Hematopoietic multipotent progenitor cell treated with erythropoietin and hydrocortisone succinate and interleukin-3 and kit ligand, for 8 days (in vitro differentiated cells): ENCODE results near the gene MLST8.
"Not testable (repeated sequence)": the region's sequence is repeated elsewhere in the genome, so short reads cannot be mapped to it uniquely, and the experiment has no call there.

Experiments used
- DNase-seq: peaks from one replicate; pipeline ENCODE4 v3.0.0-alpha.2; 2015

MLST8 gene

DNA sequence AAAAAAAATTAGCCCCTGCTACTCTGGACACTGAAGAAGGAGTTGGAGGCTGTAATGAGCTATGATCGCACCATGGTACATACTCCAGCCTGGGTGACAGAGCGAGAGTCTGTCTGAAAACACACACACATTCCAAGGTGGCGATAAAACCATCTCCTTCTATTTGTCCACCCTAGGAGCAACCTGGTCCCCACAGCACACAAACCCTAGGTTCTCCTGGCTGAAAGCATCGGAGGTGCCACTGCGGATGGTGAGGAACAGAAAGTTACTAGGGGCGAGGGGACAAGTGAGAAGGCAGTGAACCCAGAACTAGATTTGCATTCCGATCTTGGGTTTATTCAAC lies 47.5 kb downstream of the MLST8 start:
- DNase-seq, result no peak

GRCh38 chr16:2253293-2253692 lies 48.0 kb downstream of the MLST8 start:
- no peak for DNase-seq

DNA sequence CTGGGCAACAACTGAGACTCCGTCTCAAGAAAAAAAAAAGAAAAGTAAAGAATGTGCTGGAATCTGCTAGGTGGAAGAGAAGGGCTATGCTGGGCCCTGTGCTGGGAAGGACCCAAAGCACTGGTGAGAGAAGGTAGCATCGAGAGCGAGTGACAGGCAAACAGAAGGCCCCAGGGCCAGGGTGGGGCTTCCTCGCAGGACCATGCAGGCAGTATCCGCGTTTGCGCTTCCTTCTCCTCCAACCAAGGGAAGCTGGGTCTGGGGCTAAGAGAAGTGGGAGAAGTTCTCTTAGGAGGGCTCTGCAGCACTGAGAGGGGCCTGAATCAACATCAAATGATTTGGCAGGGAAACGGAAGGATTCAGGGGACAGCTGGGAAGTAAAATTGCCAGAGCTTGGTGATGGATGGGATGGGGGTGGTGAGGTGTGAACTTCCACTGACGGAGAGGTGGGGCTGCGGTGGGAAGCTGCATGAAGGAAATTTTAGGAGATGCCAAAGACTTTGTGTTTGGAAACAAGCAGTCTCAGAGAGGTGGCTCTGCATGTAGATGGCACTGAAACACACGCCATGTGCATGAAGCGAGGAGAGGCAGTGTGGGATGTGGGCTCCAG lies 51.4 kb downstream of the MLST8 start:
- DNase-seq, result no peak

DNA sequence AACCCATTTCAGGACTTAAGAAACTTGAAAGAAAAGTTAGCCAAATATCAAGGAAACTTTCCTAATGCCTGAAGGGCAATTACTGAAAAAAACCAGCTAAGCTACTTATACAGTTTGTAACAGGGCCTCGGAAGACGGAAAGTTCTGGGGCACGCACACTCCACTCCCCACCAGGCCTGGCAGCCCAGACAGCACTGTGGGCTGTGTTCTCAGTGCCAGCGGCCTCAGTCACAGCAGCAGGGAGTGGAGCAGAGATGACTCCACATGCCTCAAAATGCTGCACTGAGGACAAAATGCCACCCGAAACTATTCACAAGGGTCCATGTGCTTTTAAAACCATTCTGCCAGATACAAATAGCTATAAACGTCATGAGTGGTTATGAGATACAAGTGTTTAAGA lies 52.5 kb downstream of the MLST8 start:
- no peak for DNase-seq

GRCh38 chr16:2258530-2258929 lies 53.3 kb downstream of the MLST8 start:
- not testable (repeated sequence) for DNase-seq
